Measurements from ENCODE around the gene ASCL5.

The ASCL5 gene

DNA sequence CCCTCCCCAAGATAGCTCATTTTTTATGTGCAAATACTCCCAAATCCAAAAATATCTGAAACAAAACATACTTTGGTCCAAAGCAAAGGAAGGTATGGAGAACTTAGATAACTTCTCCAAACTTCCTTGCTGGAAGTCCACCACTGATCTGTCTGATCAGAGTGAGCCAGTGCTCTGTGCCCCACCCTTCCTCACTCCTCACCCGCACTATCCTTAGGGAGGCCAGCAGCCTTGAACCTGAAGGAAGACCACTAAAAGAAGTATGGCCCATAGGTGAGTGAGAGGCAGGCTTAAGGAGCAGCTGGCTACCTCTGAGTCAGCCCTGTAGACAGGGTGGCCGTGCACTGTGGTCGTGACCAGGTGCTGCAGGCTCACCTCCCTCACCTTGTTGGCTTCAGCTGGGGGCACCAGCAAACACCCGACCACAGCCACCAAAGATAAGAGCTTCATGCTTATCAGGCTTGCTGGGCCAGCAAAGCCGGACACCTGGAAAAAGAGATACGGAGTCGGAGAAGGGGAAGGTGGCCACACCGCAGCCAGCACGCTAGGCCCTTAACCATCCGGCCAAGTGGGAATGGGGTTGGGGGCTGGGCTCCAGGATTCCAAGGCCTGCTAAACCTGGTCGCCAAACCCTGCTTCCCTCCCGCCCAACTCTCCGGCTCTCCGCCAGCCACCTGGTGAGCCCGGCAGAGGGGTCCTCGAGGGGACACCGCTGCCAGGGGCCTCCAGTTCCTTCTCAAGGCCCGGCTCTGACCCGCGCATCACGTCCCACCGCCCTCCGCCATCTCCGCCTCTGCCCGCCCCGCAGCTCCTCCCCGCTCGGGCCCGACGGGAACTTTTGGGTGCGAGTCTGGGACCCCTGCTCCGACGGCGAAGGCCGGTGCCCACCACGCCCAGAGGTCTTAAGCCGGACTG lies 26.7 kb upstream of the ASCL5 start:
- DNase-seq, result no peak

DNA sequence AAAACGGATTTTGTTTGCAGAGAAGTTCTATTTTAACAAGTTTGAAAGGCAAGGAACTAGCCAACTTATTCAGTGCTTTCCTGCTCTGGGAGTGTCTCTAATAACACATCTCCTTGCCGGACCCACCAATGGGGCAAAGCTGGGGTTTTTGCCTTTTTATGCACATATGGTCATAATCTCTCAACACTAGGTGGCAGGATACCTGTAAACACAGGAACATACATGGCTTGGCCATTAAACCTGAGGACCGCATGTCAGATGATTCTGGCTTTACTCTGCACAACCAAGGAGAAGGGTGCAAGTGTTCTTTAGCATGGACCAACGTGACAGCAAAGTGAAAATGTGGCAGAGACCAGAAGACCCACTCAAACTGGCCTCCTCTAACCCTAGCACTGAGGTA lies 22.4 kb upstream of the ASCL5 start:
- DNase-seq, result peak; percentile 39

DNA sequence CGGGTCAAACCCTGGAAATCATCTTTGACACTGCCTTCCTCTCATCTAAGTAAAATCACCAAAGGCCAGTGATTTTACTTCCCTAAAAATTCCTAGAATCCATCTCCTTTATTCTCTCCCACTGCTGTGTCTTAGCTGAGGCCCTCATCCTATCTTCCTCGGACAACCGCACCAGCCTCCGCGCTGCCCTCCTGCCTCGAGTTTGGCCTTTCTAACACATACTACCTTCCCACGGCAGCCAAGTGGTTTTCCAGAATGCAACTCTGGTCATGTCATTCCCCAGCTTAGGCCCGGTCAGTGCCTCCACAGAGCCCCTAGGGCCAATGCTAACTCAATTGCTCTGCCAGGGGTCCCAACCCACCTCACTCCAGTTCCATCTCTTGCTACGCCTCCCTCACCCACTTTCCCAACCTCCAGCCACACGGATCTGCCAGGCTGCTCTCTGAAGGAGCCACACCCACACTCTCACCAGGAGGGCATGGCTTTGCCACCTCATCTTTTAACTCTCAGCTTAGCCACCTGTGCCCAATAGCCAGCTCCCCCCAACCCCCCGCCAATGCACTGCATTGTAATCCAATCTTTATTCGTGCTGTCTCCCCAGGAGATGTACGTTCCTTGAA lies 20.5 kb upstream of the ASCL5 start:
- peak; percentile 31 for DNase-seq

GRCh38 chr1:201146626-201147390 lies 19.8 kb upstream of the ASCL5 start:
- peak; percentile 39 for DNase-seq

- DNase-seq, result peak; percentile 24
Measured at GRCh38 chr1:201145816-201146215, 18.8 kb upstream of the ASCL5 start.

DNA sequence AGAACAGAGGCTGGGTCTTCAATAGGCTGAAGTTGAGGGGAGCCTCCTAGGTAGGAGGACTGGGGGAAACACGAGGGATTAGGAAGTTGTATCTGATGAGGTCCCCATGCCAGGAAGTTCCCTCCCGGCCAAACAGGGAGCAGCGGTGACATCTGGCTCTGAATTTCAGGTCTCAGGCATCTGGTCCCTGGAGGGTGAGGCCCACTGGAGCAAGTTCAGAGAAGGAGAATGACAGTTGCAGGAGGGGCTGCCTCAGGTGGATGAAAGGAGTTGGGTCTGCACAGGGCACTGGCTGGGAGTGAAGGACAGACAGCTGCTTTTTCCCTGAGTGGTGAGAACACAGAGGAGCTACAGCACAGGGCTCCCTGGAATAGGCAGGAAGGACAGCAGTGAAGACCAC lies 18.1 kb upstream of the ASCL5 start:
- peak; percentile 44 for DNase-seq

DNA sequence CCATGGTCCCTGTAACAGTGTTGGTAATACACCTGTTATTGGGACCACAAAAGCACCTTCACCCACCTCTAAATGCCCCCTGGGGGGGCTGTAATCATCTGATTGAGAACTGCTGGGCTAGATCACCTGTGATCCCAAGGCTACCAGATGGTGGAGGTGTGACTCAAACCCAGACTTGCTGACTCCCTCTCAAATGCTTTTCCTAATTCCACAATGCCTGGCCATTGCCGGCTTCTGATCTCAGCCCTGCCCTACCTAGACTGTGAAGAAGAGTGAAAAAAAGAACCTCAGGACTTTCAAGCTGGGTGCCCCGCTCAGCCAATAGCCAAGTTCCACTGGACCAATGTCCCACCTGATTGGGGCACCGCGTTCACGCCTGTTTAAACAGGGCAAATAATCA lies 17.7 kb upstream of the ASCL5 start:
- DNase-seq, result peak; percentile 31

DNA sequence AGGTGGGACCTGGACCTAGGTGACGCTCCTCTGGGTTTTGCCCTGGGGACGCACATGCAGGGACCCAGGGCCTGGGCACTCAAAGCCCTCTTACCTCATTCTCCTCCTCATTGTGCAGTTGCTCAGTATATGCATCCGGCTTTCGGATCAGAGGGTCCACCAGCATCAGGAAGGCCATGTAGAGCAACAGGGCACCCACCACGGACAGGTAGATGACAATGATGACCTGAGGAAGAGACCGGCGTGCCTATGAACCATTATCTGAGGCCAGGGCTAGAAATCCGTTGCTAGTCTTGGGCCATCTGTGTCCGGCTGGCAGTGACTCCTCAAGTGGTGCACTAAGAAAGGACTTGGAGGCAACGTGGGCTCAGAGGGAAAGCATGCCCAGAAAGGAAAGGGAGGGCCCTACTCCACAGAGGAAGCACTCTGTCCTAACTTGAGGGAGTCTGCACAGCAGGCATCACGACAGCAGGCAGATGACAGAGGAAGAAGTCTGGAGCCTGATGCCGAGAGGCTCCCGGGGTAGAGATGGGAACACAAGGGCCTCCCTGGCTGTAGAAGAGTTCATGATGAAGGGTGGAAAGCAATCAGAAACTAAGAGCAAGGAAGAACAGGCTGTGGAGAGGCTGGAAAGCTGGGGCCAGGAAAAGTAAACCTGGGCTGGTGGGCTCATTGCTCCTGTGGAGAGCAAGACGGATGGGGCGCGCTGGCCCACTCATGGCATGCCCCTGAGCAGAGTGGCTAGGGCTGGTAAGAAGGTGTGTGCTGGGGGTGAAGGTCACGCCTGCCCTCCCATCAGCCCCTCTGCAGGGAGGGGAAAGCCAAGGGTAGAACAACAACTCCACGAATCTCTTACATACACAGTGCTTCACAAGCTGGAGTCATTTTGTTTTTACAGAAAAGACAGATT lies 17.0 kb upstream of the ASCL5 start:
- DNase-seq, result peak; percentile 10

GRCh38 chr1:201142849-201143725 lies 16.1 kb upstream of the ASCL5 start:
- DNase-seq, result peak; percentile 45

DNA sequence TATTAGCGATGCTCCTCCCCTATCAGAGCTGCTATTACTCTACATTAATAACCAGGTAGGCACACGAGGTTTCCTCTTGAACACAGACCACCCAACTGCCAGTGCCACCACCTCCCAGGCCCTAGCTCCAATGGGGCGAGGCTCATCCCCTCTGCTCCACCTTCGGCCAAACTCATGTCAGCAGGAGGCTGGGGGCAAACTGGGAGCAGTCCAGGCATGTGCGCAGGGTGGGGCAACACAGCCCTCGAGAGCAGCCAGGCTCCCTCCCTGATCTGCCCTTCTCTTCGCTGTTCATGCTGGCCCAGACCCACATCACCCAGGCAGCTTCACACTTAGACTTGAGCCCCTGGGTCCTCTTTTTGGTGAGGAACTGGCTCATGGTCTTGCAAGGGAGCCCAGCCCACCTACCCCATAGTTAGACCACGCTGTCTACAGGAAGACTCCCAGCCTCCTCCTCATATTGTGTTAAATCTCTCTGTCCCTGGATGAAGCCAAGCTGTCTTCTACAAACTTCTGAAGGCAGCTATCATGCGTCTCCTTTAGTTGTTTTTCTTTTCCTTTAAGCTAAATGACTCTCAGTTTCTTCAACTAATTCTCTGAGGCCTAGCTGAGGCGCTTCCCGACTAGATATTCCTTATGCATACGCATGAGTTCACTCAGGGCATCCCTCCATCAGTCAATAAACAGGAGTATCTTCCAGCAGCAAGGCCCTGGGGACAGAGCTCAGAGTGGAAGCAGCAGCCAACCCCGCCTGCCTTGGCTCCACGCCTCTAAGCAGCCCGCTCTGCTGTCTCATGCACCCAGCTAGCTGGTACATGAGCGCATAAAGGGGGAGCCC lies 15.2 kb upstream of the ASCL5 start:
- DNase-seq, result no peak

DNA sequence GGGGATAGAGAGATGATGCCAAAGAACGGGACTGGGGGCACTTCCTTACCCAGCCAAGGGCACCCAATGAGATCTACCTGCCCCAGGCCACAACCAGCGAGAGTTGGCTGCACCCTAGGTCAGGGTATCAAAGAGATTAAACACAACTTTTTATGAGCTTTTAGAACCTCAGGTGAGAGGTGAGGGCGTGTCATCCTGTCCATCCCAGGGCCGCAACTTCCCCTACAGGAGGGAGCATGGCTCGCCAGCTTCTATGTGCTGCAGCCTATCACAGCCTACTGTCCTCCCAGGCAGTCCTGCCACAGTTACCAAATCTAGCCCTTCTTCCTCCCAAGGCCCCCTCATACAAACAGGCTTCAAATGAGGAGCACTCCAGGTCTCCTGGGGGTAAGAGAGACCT lies 14.4 kb upstream of the ASCL5 start:
- no peak for DNase-seq

- DNase-seq, result no peak
Measured at GRCh38 chr1:201140941-201141260, 13.9 kb upstream of the ASCL5 start.

GRCh38 chr1:201140235-201140940 lies 13.4 kb upstream of the ASCL5 start:
- no peak for DNase-seq

DNA sequence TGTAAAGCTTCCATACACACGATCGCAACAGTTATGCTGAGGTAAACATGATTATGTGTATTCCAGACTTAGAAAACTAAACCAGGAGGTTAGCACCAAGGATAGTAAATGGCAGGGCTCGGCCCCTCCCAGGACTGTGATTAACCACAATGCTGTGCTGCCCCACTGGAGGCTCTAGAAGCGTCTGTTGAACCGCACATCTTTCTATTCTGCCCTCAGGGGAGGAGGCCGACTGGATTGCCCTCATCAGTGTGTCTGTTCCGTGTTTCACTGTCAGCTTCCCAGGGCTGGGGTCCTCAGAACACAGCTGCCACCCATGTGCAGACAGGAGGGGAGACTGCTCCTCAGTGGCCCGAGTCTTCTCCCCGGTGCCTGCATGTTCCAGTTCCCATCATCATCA lies 12.8 kb upstream of the ASCL5 start:
- DNase-seq, result no peak

DNA sequence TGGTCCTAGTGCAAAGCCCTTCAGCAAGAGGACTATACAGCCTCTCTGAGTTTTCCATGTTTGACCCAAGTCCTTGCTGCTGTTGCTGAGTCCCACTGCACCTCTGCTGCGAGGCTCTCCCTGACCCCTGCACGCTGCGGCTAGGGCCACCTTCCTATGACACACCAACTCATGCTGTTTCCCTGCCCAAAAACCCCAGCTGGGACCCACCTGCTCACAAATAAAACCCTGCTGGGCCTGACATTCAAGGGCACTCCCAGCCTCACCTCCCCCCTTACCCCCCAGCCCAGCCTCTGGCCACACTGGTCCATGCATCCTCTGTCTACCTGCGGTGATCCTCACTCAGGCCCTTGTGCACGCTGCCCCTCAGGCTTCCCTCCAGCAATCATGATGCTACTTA lies 12.3 kb upstream of the ASCL5 start:
- DNase-seq, result no peak

DNA sequence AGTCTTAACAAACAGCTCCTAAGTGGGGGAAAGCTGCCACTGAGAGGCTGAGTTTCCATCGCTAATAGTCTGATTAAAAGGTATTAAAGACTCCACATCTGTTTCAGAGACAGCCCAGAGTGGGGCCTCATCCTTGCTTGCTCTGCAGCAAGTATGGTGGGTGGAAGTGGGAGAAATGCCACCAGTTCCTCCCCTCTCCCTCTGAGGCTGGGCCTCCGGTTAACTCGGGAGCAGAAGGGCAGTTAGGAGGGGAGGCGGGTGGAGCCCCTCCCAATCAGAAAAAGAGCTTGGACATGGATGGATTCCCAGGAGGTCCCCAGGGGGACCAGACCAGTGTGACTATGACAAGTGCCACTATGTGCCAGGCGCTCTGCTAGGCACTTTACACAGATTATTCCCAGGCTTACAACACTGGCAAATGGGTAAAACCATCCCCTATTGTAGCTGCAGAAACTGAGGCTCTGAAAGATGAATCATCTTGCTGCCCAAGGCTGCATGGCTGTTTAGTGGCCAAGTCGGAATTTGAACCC lies 11.4 kb upstream of the ASCL5 start:
- no peak for DNase-seq

GRCh38 chr1:201137579-201138310 lies 10.8 kb upstream of the ASCL5 start:
- DNase-seq, result no peak

- DNase-seq, result no peak
Measured at GRCh38 chr1:201137024-201137392, 10.0 kb upstream of the ASCL5 start.

- DNase-seq, result no peak
Measured at GRCh38 chr1:201136355-201137023, 9.5 kb upstream of the ASCL5 start.
